ENCODE results near the gene TSC22D2. TPM values are rescaled to one million over a fixed set of nuclear protein-coding genes. Genes with fewer than 3 reads are reported as not detected.

The TSC22D2 gene
- total and polyA plus RNA-seq, 7 donors, result 6.6 to 24.9 (median 14.6) TPM

- no peak overlapping the region for H3K4me3 ChIP-seq
Observed at GRCh38 chr3:150503402-150504099, 95.5 kb downstream of the TSC22D2 start.

GRCh38 chr3:150504483-150504882 is 96.4 kb downstream of the TSC22D2 start:
- Histone ChIP-seq H3K4me1 (no peaks in the 10 kb centered on the region), H3K36me3 (no peaks in the 10 kb centered on the region), H3K27me3 (no peaks in the 10 kb centered on the region), H3K27ac (no peak overlapping the region), H3K4me3 (no peak overlapping the region), H3K9me3 (peaks cover 0 to 6% (median 1%) of the 10 kb centered on the region in 4 donors)
- intact Hi-C loops (cut with DNase I), result no loop called here
- WGBS, 2 donors, result 85 to 90% methylated on average over 3 of the region's 3 CpGs
- no peak for DNase-seq
- TF ChIP-seq, protein P1, sequence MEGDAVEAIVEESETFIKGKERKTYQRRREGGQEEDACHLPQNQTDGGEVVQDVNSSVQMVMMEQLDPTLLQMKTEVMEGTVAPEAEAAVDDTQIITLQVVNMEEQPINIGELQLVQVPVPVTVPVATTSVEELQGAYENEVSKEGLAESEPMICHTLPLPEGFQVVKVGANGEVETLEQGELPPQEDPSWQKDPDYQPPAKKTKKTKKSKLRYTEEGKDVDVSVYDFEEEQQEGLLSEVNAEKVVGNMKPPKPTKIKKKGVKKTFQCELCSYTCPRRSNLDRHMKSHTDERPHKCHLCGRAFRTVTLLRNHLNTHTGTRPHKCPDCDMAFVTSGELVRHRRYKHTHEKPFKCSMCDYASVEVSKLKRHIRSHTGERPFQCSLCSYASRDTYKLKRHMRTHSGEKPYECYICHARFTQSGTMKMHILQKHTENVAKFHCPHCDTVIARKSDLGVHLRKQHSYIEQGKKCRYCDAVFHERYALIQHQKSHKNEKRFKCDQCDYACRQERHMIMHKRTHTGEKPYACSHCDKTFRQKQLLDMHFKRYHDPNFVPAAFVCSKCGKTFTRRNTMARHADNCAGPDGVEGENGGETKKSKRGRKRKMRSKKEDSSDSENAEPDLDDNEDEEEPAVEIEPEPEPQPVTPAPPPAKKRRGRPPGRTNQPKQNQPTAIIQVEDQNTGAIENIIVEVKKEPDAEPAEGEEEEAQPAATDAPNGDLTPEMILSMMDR (IDR thresholded peaks at IDR 0.05), result no peak
- no peak for TF ChIP-seq EP300 (IDR thresholded peaks at IDR 0.05)
- TF ChIP-seq POLR2AphosphoS5 (IDR thresholded peaks at IDR 0.05), result no peak
- TF ChIP-seq POLR2A (IDR thresholded peaks at IDR 0.05), result no peak

More at GRCh38 chr3:150503402-150504099, 95.5 kb downstream of the TSC22D2 start:
- no peak for DNase-seq
- H3K4me1 ChIP-seq, result no peaks in the 10 kb centered on the region
- no peak overlapping the region for H3K27ac ChIP-seq
- H3K9me3 ChIP-seq, result peaks cover 0 to 6% (median 1%) of the 10 kb centered on the region in 4 donors
- intact Hi-C loops (cut with DNase I), result no loop called here
- WGBS, 2 donors, result 93 to 96% methylated on average over 5 of the region's 5 CpGs
- H3K36me3 ChIP-seq, result no peaks in the 10 kb centered on the region
- TF ChIP-seq EP300 (IDR thresholded peaks at IDR 0.05) (no peak), POLR2AphosphoS5 (IDR thresholded peaks at IDR 0.05) (no peak), POLR2A (IDR thresholded peaks at IDR 0.05) (no peak)
- TF ChIP-seq, protein P1 (IDR thresholded peaks at IDR 0.05), result no peak
- no peaks in the 10 kb centered on the region for H3K27me3 ChIP-seq

DNA sequence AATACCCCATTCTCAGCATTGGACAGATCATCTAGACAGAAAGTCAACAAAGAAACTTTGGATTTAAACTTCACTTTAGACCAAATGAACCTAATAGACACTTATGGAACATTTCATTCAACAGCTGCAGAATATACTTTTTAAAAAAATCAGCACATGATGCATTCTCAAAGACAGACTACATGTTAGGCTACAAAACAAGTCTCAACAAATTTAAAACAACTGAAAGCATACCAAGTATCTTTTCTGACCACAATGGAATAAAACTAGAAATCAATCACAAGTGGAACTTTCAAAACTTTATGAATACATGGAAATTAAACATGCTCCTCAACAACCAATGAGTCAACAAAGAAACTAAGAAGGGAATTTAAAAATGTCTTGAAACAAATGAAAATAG is 100.3 kb downstream of the TSC22D2 start:
- Histone ChIP-seq H3K36me3 (no peaks in the 10 kb centered on the region), H3K27me3 (no peaks in the 10 kb centered on the region), H3K4me3 (no peak overlapping the region), H3K27ac (no peak overlapping the region), H3K9me3 (peaks cover 0 to 2% (median 0%) of the 10 kb centered on the region in 4 donors), H3K4me1 (no peaks in the 10 kb centered on the region)
- intact Hi-C loops (cut with DNase I), result no loop called here
- TF ChIP-seq, protein P1 (IDR thresholded peaks at IDR 0.05), result no peak
- no peak for TF ChIP-seq POLR2A (IDR thresholded peaks at IDR 0.05)
- no peak for TF ChIP-seq EP300 (IDR thresholded peaks at IDR 0.05)
- TF ChIP-seq POLR2AphosphoS5 (IDR thresholded peaks at IDR 0.05), result no peak
- no peak for DNase-seq

- Histone ChIP-seq H3K4me3 (no peak overlapping the region), H3K27ac (no peak overlapping the region), H3K36me3 (no peaks in the 10 kb centered on the region), H3K4me1 (no peaks in the 10 kb centered on the region), H3K27me3 (no peaks in the 10 kb centered on the region), H3K9me3 (peaks cover 0 to 2% (median 0%) of the 10 kb centered on the region in 4 donors)
- WGBS, 2 donors, result 92 to 94% methylated on average over 2 of the region's 2 CpGs
- intact Hi-C loops (cut with DNase I), result no loop called here
- TF ChIP-seq POLR2AphosphoS5 (IDR thresholded peaks at IDR 0.05), result no peak
- TF ChIP-seq POLR2A (IDR thresholded peaks at IDR 0.05), result no peak
- no peak for DNase-seq
Observed at GRCh38 chr3:150509780-150510179, 101.7 kb downstream of the TSC22D2 start.

- no peak overlapping the region for H3K4me3 ChIP-seq
- H3K27ac ChIP-seq, result no peak overlapping the region
- TF ChIP-seq POLR2A (IDR thresholded peaks at IDR 0.05) (no peak), POLR2AphosphoS5 (IDR thresholded peaks at IDR 0.05) (no peak), EP300 (IDR thresholded peaks at IDR 0.05) (no peak)
- TF ChIP-seq, protein P1 (IDR thresholded peaks at IDR 0.05), result no peak
- no peaks in the 10 kb centered on the region for H3K36me3 ChIP-seq
- no peak for DNase-seq
- 73 to 89% methylated on average over 4 of the region's 4 CpGs for WGBS, 2 donors
- H3K27me3 ChIP-seq, result no peaks in the 10 kb centered on the region
- H3K9me3 ChIP-seq, result peaks cover 0 to 2% (median 0%) of the 10 kb centered on the region in 4 donors
- intact Hi-C loops (cut with DNase I), result no loop called here
- H3K4me1 ChIP-seq, result no peaks in the 10 kb centered on the region
Observed at GRCh38 chr3:150511122-150511821, 103.2 kb downstream of the TSC22D2 start.

Data from sigmoid colon (tissue), 7 donors.